K562 (cell line): ENCODE measurements around the gene TBC1D1.

Experiments used
- MEIS2 ChIP-seq: fragments of 450-650 bp; IDR thresholded peaks from 2 replicates; pipeline ENCODE4 v1.6.1; 2014; ENCODE audit warnings: mild to moderate bottlenecking; ENCODE audit not compliant: partially characterized antibody
- MYC ChIP-seq, 2 experiments: fragments of 250-450 bp in 1 of 2; sonication (Bioruptor Pico) in 1 of 2; IDR thresholded peaks; 2 replicates each; pipeline versions ENCODE4 v1.5.1 to v1.6.1; 2012 to 2021; ENCODE audit warnings: low read depth in 2 of 2, borderline replicate concordance in 1 of 2, improper control_type of control experiment in 1 of 2, low read length in 1 of 2, mild to moderate bottlenecking in 1 of 2, moderate library complexity in 1 of 2
- NR4A1 ChIP-seq, 2 experiments: fragments of 250-450 bp in 1 of 2; fragments of 450-650 bp in 1 of 2; sonication (Bioruptor Pico) in 1 of 2; IDR thresholded peaks; 2 replicates each; pipeline versions ENCODE4 v1.4.0 to v1.6.1; 2016 to 2020; ENCODE audit warnings: mild to moderate bottlenecking in 2 of 2, missing compliant biosample characterization in 1 of 2, missing genetic modification characterization in 1 of 2, moderate library complexity in 1 of 2
- POLR2A ChIP-seq: fragments of 450-650 bp; conservative IDR thresholded peaks from 2 replicates; pipeline ENCODE4 v1.6.1; 2016
- RNF219 ChIP-seq: fragments of 250-450 bp; sonication (Bioruptor Pico); IDR thresholded peaks from 2 replicates; pipeline ENCODE4 v1.5.0; 2022; ENCODE audit warnings: mild to moderate bottlenecking
- SPI1 ChIP-seq: IDR thresholded peaks from 2 replicates; pipeline ENCODE4 v1.6.1; 2011; ENCODE audit warnings: low read depth, low read length, control low read depth, borderline replicate concordance
- TRIM24 ChIP-seq, 2 experiments: fragments of 450-650 bp; IDR thresholded peaks; 2 replicates each; pipeline ENCODE4 v1.6.1; 2016
- USF2 ChIP-seq: sonication (generic); formaldehyde crosslinking; IDR thresholded peaks from 2 replicates; pipeline ENCODE4 v1.5.0; 2020; ENCODE audit warnings: missing genetic modification reagents
- WHSC1 ChIP-seq: IDR thresholded peaks from one replicate; pipeline ENCODE4 v1.6.1; 2012; ENCODE audit warnings: low read length, control low read depth, inconsistent platforms
- ZBTB26 ChIP-seq: fragments of 450-650 bp; formaldehyde crosslinking; IDR thresholded peaks from 2 replicates; pipeline ENCODE4 v1.4.0; 2022; ENCODE audit warnings: missing genetic modification characterization
- ZEB2 ChIP-seq: fragments of 450-650 bp; IDR thresholded peaks from 2 replicates; pipeline ENCODE4 v1.6.1; 2016
- ZNF12 ChIP-seq: sonication (generic); formaldehyde crosslinking; IDR thresholded peaks from 2 replicates; pipeline ENCODE4 v1.4.0; 2020; ENCODE audit warnings: mild to moderate bottlenecking, missing genetic modification reagents
- TF ChIP-seq, protein P1 (sequence below), 3 experiments: IDR thresholded peaks in 2 of 3; conservative IDR thresholded peaks in 1 of 3; 2 replicates each; pipeline ENCODE4 v1.5.1; 2011 to 2012; ENCODE audit warnings: low read length in 3 of 3, mild to moderate bottlenecking in 3 of 3, control low read depth in 2 of 3, improper control_type of control experiment in 1 of 3, inconsistent platforms in 1 of 3, low read depth in 1 of 3, mixed read lengths in 1 of 3, moderate library complexity in 1 of 3; ENCODE audit not compliant: insufficient read depth in 2 of 3

- TF ChIP-seq ZEB2 = no peak
- TF ChIP-seq ZBTB26 (CRISPR knock-in tag) = no peak
- TF ChIP-seq NR4A1 (CRISPR knock-in tag; IDR thresholded peaks at IDR 0.05) = no peak
- TF ChIP-seq NR4A1 (tag; IDR thresholded peaks at IDR 0.05) = no peak
- no peak for TF ChIP-seq SPI1
- no peak for TF ChIP-seq WHSC1
- no peak for TF ChIP-seq USF2 (CRISPR knock-in tag)
- TF ChIP-seq MEIS2 = no peak
- TF ChIP-seq RNF219 (CRISPR knock-in tag) = no peak
- TF ChIP-seq MYC (IDR thresholded peaks at IDR 0.05; ENCODE audit: low read depth, low read length) = no peak
- no peak for TF ChIP-seq MYC (CRISPR knock-in tag; IDR thresholded peaks at IDR 0.05; ENCODE audit: borderline replicate concordance, low read depth)
- no peak for TF ChIP-seq ZNF12 (CRISPR knock-in tag)
- TF ChIP-seq TRIM24 (IDR thresholded peaks at IDR 0.05) = no peak
- TF ChIP-seq, protein P1, sequence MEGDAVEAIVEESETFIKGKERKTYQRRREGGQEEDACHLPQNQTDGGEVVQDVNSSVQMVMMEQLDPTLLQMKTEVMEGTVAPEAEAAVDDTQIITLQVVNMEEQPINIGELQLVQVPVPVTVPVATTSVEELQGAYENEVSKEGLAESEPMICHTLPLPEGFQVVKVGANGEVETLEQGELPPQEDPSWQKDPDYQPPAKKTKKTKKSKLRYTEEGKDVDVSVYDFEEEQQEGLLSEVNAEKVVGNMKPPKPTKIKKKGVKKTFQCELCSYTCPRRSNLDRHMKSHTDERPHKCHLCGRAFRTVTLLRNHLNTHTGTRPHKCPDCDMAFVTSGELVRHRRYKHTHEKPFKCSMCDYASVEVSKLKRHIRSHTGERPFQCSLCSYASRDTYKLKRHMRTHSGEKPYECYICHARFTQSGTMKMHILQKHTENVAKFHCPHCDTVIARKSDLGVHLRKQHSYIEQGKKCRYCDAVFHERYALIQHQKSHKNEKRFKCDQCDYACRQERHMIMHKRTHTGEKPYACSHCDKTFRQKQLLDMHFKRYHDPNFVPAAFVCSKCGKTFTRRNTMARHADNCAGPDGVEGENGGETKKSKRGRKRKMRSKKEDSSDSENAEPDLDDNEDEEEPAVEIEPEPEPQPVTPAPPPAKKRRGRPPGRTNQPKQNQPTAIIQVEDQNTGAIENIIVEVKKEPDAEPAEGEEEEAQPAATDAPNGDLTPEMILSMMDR (IDR thresholded peaks at IDR 0.05 in 2 of 3, conservative IDR thresholded peaks at IDR 0.05 in 1 of 3; ENCODE audit: insufficient read depth in 2 of 3, low read depth in 1 of 3, low read length in 3 of 3) = no peak
- no peak for TF ChIP-seq POLR2A
These were observed 119.1 kb downstream of the TBC1D1 start for GRCh38 chr4:38009949-38010348.
